Measurements from ENCODE around the gene IFITM2. TPM values are rescaled to one million over a fixed set of nuclear protein-coding genes. Genes with fewer than 3 reads are reported as not detected.

IFITM2 gene
- total and polyA plus RNA-seq, 10 donors: 507 to 1,635 (median 979) TPM

DNA sequence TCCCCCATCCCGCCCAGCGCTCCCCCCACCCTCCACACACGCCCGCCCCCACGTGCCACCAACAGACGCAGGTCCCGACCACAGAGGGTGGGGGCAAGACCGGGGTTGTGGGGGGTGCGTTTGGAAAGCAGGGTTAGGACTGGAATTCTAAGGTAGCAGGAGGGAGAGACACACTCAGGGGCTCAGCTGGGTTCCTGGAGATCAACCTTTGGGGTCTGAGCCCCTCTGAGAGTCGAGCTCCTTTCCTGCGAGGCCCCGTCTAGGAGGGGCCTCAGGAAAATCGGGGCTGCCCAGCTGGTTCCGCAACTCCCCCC, 18.3 kb upstream of the IFITM2 start:
- Histone ChIP-seq H3K4me3 (peak overlapping the region; percentile 58 to 86 (median 62)), H3K9me3 (no peaks in the 10 kb centered on the region), H3K27me3 (replicated peaks in 1 of 7) (peaks cover 0 to 37% (median 0%) of the 10 kb centered on the region in 7 donors), H3K4me1 (peaks cover 6 to 76% (median 26%) of the 10 kb centered on the region in 6 donors), H3K36me3 (peaks cover 0 to 58% (median 20%) of the 10 kb centered on the region in 6 donors), H3K27ac (peak overlapping the region in 6 of 8 donors; percentile 74 to 95 (median 90))
- TF ChIP-seq CTCF (IDR thresholded peaks at IDR 0.05 in 8 of 11, conservative IDR thresholded peaks at IDR 0.05 in 3 of 11): no peak
- no peak for TF ChIP-seq POLR2AphosphoS5 (IDR thresholded peaks at IDR 0.05)
- no peak for TF ChIP-seq POLR2A (IDR thresholded peaks at IDR 0.05)
- intact Hi-C loops (cut with DNase I; ENCODE audit: low total_unique reads): no loop called here
- no peak for DNase-seq
- WGBS, 5 donors: 16 to 40% (median 29%) methylated on average over 5 to 14 of the region's 14 CpGs; no CpG with 5 or more reads in 1 of the 5 donors

GRCh38 chr11:289712-290620, 17.6 kb upstream of the IFITM2 start:
- DNase-seq: peak; percentile 83
- Histone ChIP-seq H3K27me3 (replicated peaks in 1 of 7) (peaks cover 0 to 31% (median 0%) of the 10 kb centered on the region in 7 donors), H3K27ac (peak overlapping the region in 6 of 8 donors; percentile 74 to 95 (median 90)), H3K36me3 (peaks cover 0 to 58% (median 26%) of the 10 kb centered on the region in 6 donors), H3K4me1 (peaks cover 6 to 70% (median 26%) of the 10 kb centered on the region in 6 donors), H3K9me3 (no peaks in the 10 kb centered on the region), H3K4me3 (peak overlapping the region; percentile 58 to 86 (median 62))
- intact Hi-C loops (cut with DNase I; ENCODE audit: low total_unique reads): no loop called here
- 51 to 90% (median 77%) methylated on average over 35 to 48 of the region's 48 CpGs for WGBS, 5 donors
- TF ChIP-seq POLR2AphosphoS5 (IDR thresholded peaks at IDR 0.05) (peak in 1 of 3 donors; percentile 64), CTCF (IDR thresholded peaks at IDR 0.05 in 8 of 11, conservative IDR thresholded peaks at IDR 0.05 in 3 of 11) (no peak), POLR2A (IDR thresholded peaks at IDR 0.05) (no peak)

DNA sequence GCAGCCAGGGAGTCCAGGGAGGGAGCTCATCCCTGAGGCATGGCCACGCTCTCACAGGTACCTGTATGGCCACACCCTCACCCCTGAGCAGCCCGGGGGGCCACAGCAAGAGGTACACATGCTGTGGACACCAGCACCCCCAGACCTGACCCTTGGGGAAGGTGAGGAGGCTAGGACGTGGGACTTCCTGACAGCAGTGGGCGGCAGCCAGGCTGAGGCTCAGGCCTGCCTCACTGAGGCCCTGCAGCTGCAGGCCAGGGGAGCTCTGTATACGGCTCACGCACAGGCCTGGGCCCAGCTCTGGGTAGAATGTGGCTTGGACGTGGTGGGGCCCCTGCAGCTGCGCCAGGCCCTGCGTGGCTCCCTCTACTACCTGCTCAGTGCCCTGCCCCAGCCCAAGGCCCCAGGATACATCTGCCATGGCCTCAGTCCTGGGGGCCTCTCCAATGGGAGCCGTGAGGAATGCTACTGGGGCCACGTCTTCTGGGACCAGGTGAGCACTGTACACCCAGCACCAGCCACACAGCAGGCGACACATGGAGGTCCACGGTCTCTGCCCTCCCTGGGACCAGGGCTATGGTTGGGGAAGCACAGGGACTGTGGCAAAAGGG, 16.9 kb upstream of the IFITM2 start:
- H3K36me3 ChIP-seq: peaks cover 0 to 59% (median 29%) of the 10 kb centered on the region in 6 donors
- peak overlapping the region in 4 of 8 donors; percentile 20 to 95 (median 92) for H3K27ac ChIP-seq
- H3K4me3 ChIP-seq: peak overlapping the region in 3 of 8 donors; percentile 63 to 86 (median 72)
- no peaks in the 10 kb centered on the region for H3K9me3 ChIP-seq
- DNase-seq: peak; percentile 80
- TF ChIP-seq POLR2A (IDR thresholded peaks at IDR 0.05): no peak
- TF ChIP-seq POLR2AphosphoS5 (IDR thresholded peaks at IDR 0.05): peak in 1 of 3 donors; percentile 39
- no peak for TF ChIP-seq CTCF (IDR thresholded peaks at IDR 0.05 in 8 of 11, conservative IDR thresholded peaks at IDR 0.05 in 3 of 11)
- peaks cover 6 to 65% (median 26%) of the 10 kb centered on the region in 6 donors for H3K4me1 ChIP-seq
- 86 to 94% (median 91%) methylated on average over 7 to 13 of the region's 13 CpGs for WGBS, 5 donors
- peaks cover 0 to 24% (median 0%) of the 10 kb centered on the region in 7 donors for H3K27me3 ChIP-seq (replicated peaks in 1 of 7)
- intact Hi-C loops (cut with DNase I; ENCODE audit: low total_unique reads): no loop called here

Measured in spleen (tissue), 11 donors.